CD14-positive monocyte (primary cell): ENCODE measurements around the gene PLEKHA8. TPM values are rescaled to one million over a fixed set of nuclear protein-coding genes. Genes with fewer than 3 reads are reported as not detected.
A peak's percentile ranks its signal among the peaks of the same experiment; 100 is the strongest.

Experiments
- DNase-seq, 3 donors: peaks; one replicate each; pipeline ENCODE4 v3.0.0-alpha.2; 2011 to 2022
- H2AFZ ChIP-seq: 2 replicates; pipeline ENCODE4 v1.6.0; 2012; ENCODE audit warnings: mild to moderate bottlenecking, low read depth, low read length, inconsistent platforms; ENCODE audit not compliant: insufficient read depth, poor library complexity, severe bottlenecking
- H3K27ac ChIP-seq, 2 donors: 1 replicate in 1 of 2; 2 replicates in 1 of 2; pipeline ENCODE4 v1.5.1; 2012 to 2013; ENCODE audit warnings: low read length in 2 of 2, control low read depth in 1 of 2, inconsistent platforms in 1 of 2, low read depth in 1 of 2, mild to moderate bottlenecking in 1 of 2
- H3K27me3 ChIP-seq, 2 donors: one replicate each; pipeline versions ENCODE4 v1.6.0 to v1.6.1; 2011 to 2013; ENCODE audit warnings: low read length in 2 of 2; ENCODE audit not compliant: control insufficient read depth in 2 of 2, insufficient read depth in 2 of 2
- H3K36me3 ChIP-seq, 2 donors: replicated peaks in 1 of 2; 1 replicate in 1 of 2; 2 replicates in 1 of 2; pipeline versions ENCODE4 v1.5.1 to v1.6.1; 2012 to 2013; ENCODE audit warnings: low read length in 2 of 2, control low read depth in 1 of 2, inconsistent platforms in 1 of 2, mild to moderate bottlenecking in 1 of 2; ENCODE audit not compliant: insufficient read depth in 2 of 2, control insufficient read depth in 1 of 2
- H3K4me1 ChIP-seq, 2 donors: 1 replicate in 1 of 2; 2 replicates in 1 of 2; pipeline versions ENCODE4 v1.5.1 to v1.6.1; 2012 to 2013; ENCODE audit warnings: low read length in 2 of 2, control low read depth in 1 of 2, inconsistent platforms in 1 of 2, mild to moderate bottlenecking in 1 of 2, moderate library complexity in 1 of 2; ENCODE audit not compliant: insufficient read depth in 2 of 2, control insufficient read depth in 1 of 2
- H3K4me2 ChIP-seq: replicated peaks from 2 replicates; pipeline ENCODE3; 2012; ENCODE audit warnings: low read length, moderate library complexity, mild to moderate bottlenecking; ENCODE audit not compliant: poor library complexity, severe bottlenecking; ENCODE audit errors: extremely low read depth
- H3K4me3 ChIP-seq, 3 experiments: fragments of 200-600 bp in 1 of 3; sonication (generic) in 1 of 3; replicated peaks in 1 of 3; 1 replicate in 2 of 3; 2 replicates in 1 of 3; pipeline ENCODE4 v1.5.1; 2011 to 2013; ENCODE audit warnings: low read length in 3 of 3, mild to moderate bottlenecking in 3 of 3, control low read depth in 2 of 3, low read depth in 2 of 3, inconsistent platforms in 1 of 3, moderate library complexity in 1 of 3
- H3K79me2 ChIP-seq: 2 replicates; pipeline ENCODE4 v1.6.0; 2012; ENCODE audit warnings: mild to moderate bottlenecking, control low read depth, inconsistent platforms, low read length, moderate library complexity; ENCODE audit not compliant: insufficient read depth
- H3K9ac ChIP-seq: 2 replicates; pipeline ENCODE4 v1.6.0; 2017; ENCODE audit warnings: low read length, mild to moderate bottlenecking; ENCODE audit not compliant: insufficient read depth, poor library complexity, severe bottlenecking
- H3K9me3 ChIP-seq, 2 donors: replicated peaks in 1 of 2; 1 replicate in 1 of 2; 2 replicates in 1 of 2; pipeline versions ENCODE4 v1.5.1 to v1.6.1; 2012 to 2013; ENCODE audit warnings: low read length in 2 of 2, control low read depth in 1 of 2; ENCODE audit not compliant: control insufficient read depth in 1 of 2, insufficient read depth in 1 of 2
- H4K20me1 ChIP-seq: 2 replicates; pipeline ENCODE4 v1.6.0; 2012; ENCODE audit warnings: mild to moderate bottlenecking, low read length, control low read depth, moderate library complexity; ENCODE audit not compliant: insufficient read depth
- H3K27ac Mint-ChIP-seq, 7 donors: one replicate each; pipeline ENCODE4 v1.8.0; 2020; ENCODE audit warnings: mild to moderate bottlenecking in 7 of 7, mixed read lengths in 7 of 7, moderate library complexity in 6 of 7, inconsistent platforms in 2 of 7
- H3K27me3 Mint-ChIP-seq, 3 donors: one replicate each; pipeline ENCODE4 v1.8.0; 2021 to 2022; ENCODE audit warnings: low read depth in 3 of 3, mild to moderate bottlenecking in 3 of 3, mixed read lengths in 3 of 3, moderate library complexity in 3 of 3, inconsistent platforms in 1 of 3
- H3K36me3 Mint-ChIP-seq, 2 donors: one replicate each; pipeline ENCODE4 v1.8.0; 2020; ENCODE audit warnings: mixed read lengths in 2 of 2, inconsistent platforms in 1 of 2, mild to moderate bottlenecking in 1 of 2
- H3K4me1 Mint-ChIP-seq: one replicate; pipeline ENCODE4 v1.8.0; 2020; ENCODE audit warnings: mild to moderate bottlenecking, mixed read lengths
- H3K4me3 Mint-ChIP-seq, 2 donors: one replicate each; pipeline ENCODE4 v1.8.0; 2020; ENCODE audit warnings: mild to moderate bottlenecking in 2 of 2, mixed read lengths in 2 of 2, moderate library complexity in 1 of 2
- H3K9me3 Mint-ChIP-seq, 7 donors: one replicate each; pipeline ENCODE4 v1.8.0; 2020 to 2022; ENCODE audit warnings: mixed read lengths in 7 of 7, mild to moderate bottlenecking in 6 of 7, moderate library complexity in 6 of 7, inconsistent platforms in 2 of 7
- WGBS: methylation state at CpG from one replicate; pipeline ENCODE4 v1.1.5; 2013; ENCODE audit warnings: missing lambda C conversion rate; ENCODE audit not compliant: insufficient coverage; 5-methylcytosine and 5-hydroxymethylcytosine counted together
- intact Hi-C, 2 donors: fragments of 100-400 bp; cut with micrococcal nuclease; formaldehyde crosslinking; loops; one replicate each; pipeline versions ENCODE4 v1.15.0 to v1.15.1; 2023
- polyA plus RNA-seq, 3 donors: library from polyadenylated mRNA; depleted of rRNA in 1 of 3; unstranded in 2 of 3; stranded (reverse) in 1 of 3; fragments of 300-500 nt in 2 of 3; fragments of >200 nt in 1 of 3; fragmentation: Illumina TruSeq in 2 of 3; gene quantifications; 1 replicate in 2 of 3; 2 replicates in 1 of 3; pipeline ENCODE4 v1.2.3, GENCODE V29; 2012 to 2021
- TF ChIP-seq, protein P1 (sequence below): fragments of 200-600 bp; IDR thresholded peaks from one replicate; pipeline ENCODE4 v1.8.0; 2022; ENCODE audit warnings: antibody characterized with exemption, mild to moderate bottlenecking

Gene PLEKHA8
- polyA plus RNA-seq, 3 donors = 2.4 to 2.7 (median 2.6) TPM

DNA sequence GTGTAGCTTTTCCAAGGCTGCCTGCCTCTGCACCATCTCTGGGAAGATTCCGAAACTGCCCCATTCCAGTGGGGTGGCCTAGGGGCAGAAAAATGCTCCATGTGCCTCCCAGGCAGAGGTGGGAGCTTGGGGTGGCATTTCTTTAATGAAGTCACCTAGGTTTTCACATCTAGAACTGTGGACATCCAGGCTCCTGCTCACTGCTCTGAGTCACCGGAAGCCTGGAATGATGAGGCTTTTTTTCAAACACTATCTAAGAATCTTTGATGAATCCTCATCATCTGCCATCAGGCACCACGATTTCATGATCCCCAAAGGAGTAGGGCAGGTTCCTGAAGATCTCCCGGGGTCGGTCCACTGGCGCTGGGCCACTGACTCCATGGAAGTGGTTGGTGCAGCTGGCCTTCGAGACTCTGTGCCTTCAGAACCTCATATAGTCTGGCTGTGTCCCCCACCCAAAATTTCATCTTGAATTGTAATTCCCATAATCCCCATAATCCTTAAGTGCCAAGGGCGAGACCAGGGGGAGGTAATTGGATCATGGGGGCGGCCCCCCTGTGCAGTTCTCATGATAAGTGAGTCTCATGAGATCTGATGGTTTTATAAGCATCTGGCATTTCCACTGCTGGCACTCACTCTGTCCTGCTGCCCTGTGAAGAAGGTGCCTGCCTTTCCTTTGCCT lies 143.7 kb downstream of the PLEKHA8 start:
- peaks cover 0 to 1% (median 0%) of the 10 kb centered on the region in 3 donors for H3K27me3 Mint-ChIP-seq
- peaks cover 0 to 2% (median 0%) of the 10 kb centered on the region in 7 donors for H3K9me3 Mint-ChIP-seq
- H3K9ac ChIP-seq = no peak overlapping the region
- WGBS = 97% methylated on average over 5 of the region's 9 CpGs
- no peaks in the 10 kb centered on the region for H3K36me3 ChIP-seq
- peaks cover 0 to 15% of the 10 kb centered on the region in 2 donors for H3K36me3 Mint-ChIP-seq
- H3K27ac Mint-ChIP-seq = peak overlapping the region in 5 of 7 donors; percentile 81 to 95 (median 88)
- no peaks in the 10 kb centered on the region for H3K79me2 ChIP-seq
- TF ChIP-seq, protein P1, sequence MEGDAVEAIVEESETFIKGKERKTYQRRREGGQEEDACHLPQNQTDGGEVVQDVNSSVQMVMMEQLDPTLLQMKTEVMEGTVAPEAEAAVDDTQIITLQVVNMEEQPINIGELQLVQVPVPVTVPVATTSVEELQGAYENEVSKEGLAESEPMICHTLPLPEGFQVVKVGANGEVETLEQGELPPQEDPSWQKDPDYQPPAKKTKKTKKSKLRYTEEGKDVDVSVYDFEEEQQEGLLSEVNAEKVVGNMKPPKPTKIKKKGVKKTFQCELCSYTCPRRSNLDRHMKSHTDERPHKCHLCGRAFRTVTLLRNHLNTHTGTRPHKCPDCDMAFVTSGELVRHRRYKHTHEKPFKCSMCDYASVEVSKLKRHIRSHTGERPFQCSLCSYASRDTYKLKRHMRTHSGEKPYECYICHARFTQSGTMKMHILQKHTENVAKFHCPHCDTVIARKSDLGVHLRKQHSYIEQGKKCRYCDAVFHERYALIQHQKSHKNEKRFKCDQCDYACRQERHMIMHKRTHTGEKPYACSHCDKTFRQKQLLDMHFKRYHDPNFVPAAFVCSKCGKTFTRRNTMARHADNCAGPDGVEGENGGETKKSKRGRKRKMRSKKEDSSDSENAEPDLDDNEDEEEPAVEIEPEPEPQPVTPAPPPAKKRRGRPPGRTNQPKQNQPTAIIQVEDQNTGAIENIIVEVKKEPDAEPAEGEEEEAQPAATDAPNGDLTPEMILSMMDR = no peak
- H3K27me3 ChIP-seq = no peaks in the 10 kb centered on the region
- intact Hi-C loops = no loop called here
- no peak overlapping the region for H3K4me3 ChIP-seq
- no peak overlapping the region for H2AFZ ChIP-seq
- H3K4me1 ChIP-seq = peaks cover 46 to 59% of the 10 kb centered on the region in 2 donors
- H3K27ac ChIP-seq = peak overlapping the region in 1 of 2 donors; percentile 79
- peaks cover 70% of the 10 kb centered on the region for H3K4me1 Mint-ChIP-seq
- peak in 1 of 3 donors; percentile 68 for DNase-seq
- no peak overlapping the region for H3K4me2 ChIP-seq
- no peaks in the 10 kb centered on the region for H4K20me1 ChIP-seq
- no peak overlapping the region for H3K4me3 Mint-ChIP-seq
- no peaks in the 10 kb centered on the region for H3K9me3 ChIP-seq

DNA sequence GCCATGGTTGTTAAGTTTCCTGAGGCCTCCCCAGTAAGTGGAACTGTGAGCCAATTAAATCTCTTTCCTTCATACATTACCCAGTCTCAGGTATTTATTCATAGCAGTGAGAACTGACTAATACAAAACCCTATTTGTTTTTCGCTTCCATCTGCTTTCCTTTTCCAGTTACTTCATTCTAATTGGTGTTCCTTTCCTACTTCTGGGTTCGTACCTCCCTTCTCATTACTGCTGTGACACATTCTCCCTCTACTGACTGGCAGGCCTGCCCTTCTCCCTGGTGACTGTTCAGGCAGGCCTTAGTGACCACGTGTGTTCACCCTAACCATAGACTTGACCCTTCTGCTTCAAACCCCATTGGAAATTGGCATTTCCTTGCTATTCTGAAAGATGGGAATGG lies 144.2 kb downstream of the PLEKHA8 start:
- H3K79me2 ChIP-seq = no peaks in the 10 kb centered on the region
- H3K4me3 Mint-ChIP-seq = no peak overlapping the region
- H3K27ac ChIP-seq = no peak overlapping the region
- no peak overlapping the region for H3K4me3 ChIP-seq
- peak overlapping the region in 4 of 7 donors; percentile 1 to 81 (median 43) for H3K27ac Mint-ChIP-seq
- 81% methylated on average over 2 of the region's 3 CpGs for WGBS
- H3K9me3 ChIP-seq = no peaks in the 10 kb centered on the region
- H3K27me3 ChIP-seq = no peaks in the 10 kb centered on the region
- no peak overlapping the region for H3K4me2 ChIP-seq
- TF ChIP-seq, protein P1 = no peak
- DNase-seq = peak in 1 of 3 donors; percentile 52
- peaks cover 0 to 14% of the 10 kb centered on the region in 2 donors for H3K36me3 Mint-ChIP-seq
- peaks cover 0 to 1% (median 0%) of the 10 kb centered on the region in 3 donors for H3K27me3 Mint-ChIP-seq
- H4K20me1 ChIP-seq = no peaks in the 10 kb centered on the region
- H3K4me1 Mint-ChIP-seq = peaks cover 72% of the 10 kb centered on the region
- no peaks in the 10 kb centered on the region for H3K36me3 ChIP-seq
- H3K4me1 ChIP-seq = peaks cover 51 to 61% of the 10 kb centered on the region in 2 donors
- no peak overlapping the region for H2AFZ ChIP-seq
- no peak overlapping the region for H3K9ac ChIP-seq
- H3K9me3 Mint-ChIP-seq = peaks cover 0 to 2% (median 0%) of the 10 kb centered on the region in 7 donors
- intact Hi-C loops = no loop called here
